Measurements from ENCODE around the gene SF3B1. TPM values are rescaled to one million over a fixed set of nuclear protein-coding genes. Genes with fewer than 3 reads are reported as not detected.
"Not testable (repeated sequence)": the region's sequence is repeated elsewhere in the genome, so short reads cannot be mapped to it uniquely, and the experiment has no call there.

Gene SF3B1
- 100 to 1,000 TPM; 203 to 253 TPM for total RNA-seq
- polyA plus RNA-seq (ENCODE audit: insufficient read length in 6 of 6), result 100 to 1,000 TPM; 458 to 613 (median 504) TPM
- long read RNA-seq, donor 1, full-length matches to known transcripts, result 71 of 205 reads
- long read RNA-seq, donor 1, partial matches to known transcripts, result 134 of 205 reads
- long read RNA-seq, donor 1, other reads (novel, unspliced or antisense), result 0 of 205 reads
- long read RNA-seq, donor 2, full-length matches to known transcripts, result 47 of 139 reads
- long read RNA-seq, donor 2, partial matches to known transcripts, result 92 of 139 reads
- long read RNA-seq, donor 2, other reads (novel, unspliced or antisense), result 0 of 139 reads
- long read RNA-seq, donor 3, full-length matches to known transcripts, result 40 of 127 reads
- long read RNA-seq, donor 3, partial matches to known transcripts, result 87 of 127 reads
- long read RNA-seq, donor 3, other reads (novel, unspliced or antisense), result 0 of 127 reads
- long read RNA-seq, donor 4, partial matches to known transcripts, result 56 of 66 reads
- long read RNA-seq, donor 4, other reads (novel, unspliced or antisense), result 5 of 66 reads
- long read RNA-seq, donor 5, full-length matches to known transcripts, result 37 of 111 reads
- long read RNA-seq, donor 5, partial matches to known transcripts, result 63 of 111 reads
- long read RNA-seq, donor 5, other reads (novel, unspliced or antisense), result 11 of 111 reads
- long read RNA-seq, donor 6, full-length matches to known transcripts, result 30 of 151 reads
- long read RNA-seq, donor 6, partial matches to known transcripts, result 116 of 151 reads
- long read RNA-seq, donor 6, other reads (novel, unspliced or antisense), result 5 of 151 reads
- long read RNA-seq, donor 7, full-length matches to known transcripts, result 26 of 58 reads
- long read RNA-seq, donor 7, partial matches to known transcripts, result 32 of 58 reads
- long read RNA-seq, donor 7, other reads (novel, unspliced or antisense), result 0 of 58 reads
- long read RNA-seq, donor 8, full-length matches to known transcripts, result 26 of 78 reads
- long read RNA-seq, donor 8, partial matches to known transcripts, result 52 of 78 reads
- long read RNA-seq, donor 8, other reads (novel, unspliced or antisense), result 0 of 78 reads
- long read RNA-seq, donor 9, partial matches to known transcripts, result 0 of 1 reads
- long read RNA-seq, donor 9, other reads (novel, unspliced or antisense), result 0 of 1 reads
- long read RNA-seq, donor 10, partial matches to known transcripts, result 37 of 39 reads
- long read RNA-seq, donor 10, other reads (novel, unspliced or antisense), result 1 of 39 reads
- long read RNA-seq, donor 11, full-length matches to known transcripts, result 33 of 104 reads
- long read RNA-seq, donor 11, partial matches to known transcripts, result 66 of 104 reads
- long read RNA-seq, donor 11, other reads (novel, unspliced or antisense), result 5 of 104 reads
- long read RNA-seq, donor 12, full-length matches to known transcripts, result 32 of 88 reads
- long read RNA-seq, donor 12, partial matches to known transcripts, result 51 of 88 reads
- long read RNA-seq, donor 12, other reads (novel, unspliced or antisense), result 5 of 88 reads

GRCh38 chr2:197434541-197435513, at the start of gene SF3B1:
SF3B1 (minus strand) TSS chr2:197435028; CDS start chr2:197434999, 29 bp downstream.
- Histone ChIP-seq H3K36me3 (no peaks in the 10 kb centered on the region), H3K27me3 (no peaks in the 10 kb centered on the region), H3K4me1 (peaks cover 20 to 50% of the 10 kb centered on the region in 2 donors), H3K9me3 (no peaks in the 10 kb centered on the region), H3K27ac (peak within 1 kb of the TSS; percentile 97 to 98), H3K4me3 (peak within 1 kb of the TSS; percentile 70 to 84)
- peak; percentile 98 to 99 (median 99) for DNase-seq
- peak; percentile 98 for ATAC-seq
- intact Hi-C loops (cut with DNase I), result no loop called here
- no peak for TF ChIP-seq CTCF (IDR thresholded peaks at IDR 0.05)

- H3K36me3 ChIP-seq, result peaks cover 0 to 81% of the 10 kb centered on the region in 2 donors
- ATAC-seq; H3K27ac ChIP-seq; intact Hi-C loops (cut with DNase I); H3K27me3 ChIP-seq; H3K4me1 ChIP-seq; H3K4me3 ChIP-seq; DNase-seq: not testable (repeated sequence)
- peaks cover 0 to 24% of the 10 kb centered on the region in 2 donors for H3K9me3 ChIP-seq
Measured at GRCh38 chr2:197484248-197484647, 49.4 kb upstream of the SF3B1 start.

GRCh38 chr2:197480165-197481036, 45.6 kb upstream of the SF3B1 start:
- TF ChIP-seq CTCF (IDR thresholded peaks at IDR 0.05), result no peak
- Histone ChIP-seq H3K4me1 (peaks cover 0 to 24% of the 10 kb centered on the region in 2 donors), H3K27ac (no peak overlapping the region), H3K4me3 (no peak overlapping the region), H3K27me3 (no peaks in the 10 kb centered on the region), H3K9me3 (peaks cover 0 to 24% of the 10 kb centered on the region in 2 donors), H3K36me3 (peaks cover 0 to 75% of the 10 kb centered on the region in 2 donors)
- no peak for ATAC-seq
- intact Hi-C loops (cut with DNase I), result no loop called here
- no peak for DNase-seq

- DNase-seq, result no peak
- intact Hi-C loops (cut with DNase I), result no loop called here
- H3K36me3 ChIP-seq, result peaks cover 3 to 81% of the 10 kb centered on the region in 2 donors
Measured at GRCh38 chr2:197477797-197478196, 43.0 kb upstream of the SF3B1 start.

More at GRCh38 chr2:197477797-197478196, 43.0 kb upstream of the SF3B1 start:
- TF ChIP-seq CTCF (IDR thresholded peaks at IDR 0.05), result no peak
- ATAC-seq, result no peak
- Histone ChIP-seq H3K27ac (peak overlapping the region in 1 of 2 donors; percentile 65), H3K4me3 (no peak overlapping the region), H3K9me3 (peaks cover 0 to 9% of the 10 kb centered on the region in 2 donors), H3K27me3 (no peaks in the 10 kb centered on the region), H3K4me1 (peaks cover 0 to 24% of the 10 kb centered on the region in 2 donors)

All from left lung (tissue), 14 donors.